ENCODE data around the gene VWA1.

The VWA1 gene

DNA sequence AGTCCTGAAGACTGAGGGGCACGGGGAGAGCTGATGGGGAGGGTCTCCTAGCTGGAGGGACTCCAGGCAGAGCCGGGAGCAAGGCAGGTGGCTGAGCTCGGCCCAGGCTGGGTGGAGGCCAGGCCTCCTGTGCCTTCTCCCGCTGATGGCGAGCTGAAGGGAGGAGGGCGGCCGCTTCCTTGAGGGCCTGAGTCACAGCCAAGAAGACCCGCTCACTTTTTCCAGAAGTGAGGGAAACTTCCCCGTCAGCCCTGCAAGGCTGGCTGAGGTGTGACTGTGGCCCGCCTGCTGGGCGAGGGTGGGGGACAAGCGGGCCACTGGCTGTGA lies 1.7 kb upstream of the VWA1 start:
- no peak for DNase-seq (ENCODE audit: low read depth, low spot score)
- CTCF ChIA-PET, result interaction anchor here (2.3 kb wide), 1 partner anchor 9 kb away, joined by 8 read pairs; no protein-coding TSS in a partner anchor
- H3K4me3 ChIP-seq (ENCODE audit: low read depth, low read length), result no peak overlapping the region
- POLR2A ChIA-PET, result no interaction called here
- TF ChIP-seq, protein P1, sequence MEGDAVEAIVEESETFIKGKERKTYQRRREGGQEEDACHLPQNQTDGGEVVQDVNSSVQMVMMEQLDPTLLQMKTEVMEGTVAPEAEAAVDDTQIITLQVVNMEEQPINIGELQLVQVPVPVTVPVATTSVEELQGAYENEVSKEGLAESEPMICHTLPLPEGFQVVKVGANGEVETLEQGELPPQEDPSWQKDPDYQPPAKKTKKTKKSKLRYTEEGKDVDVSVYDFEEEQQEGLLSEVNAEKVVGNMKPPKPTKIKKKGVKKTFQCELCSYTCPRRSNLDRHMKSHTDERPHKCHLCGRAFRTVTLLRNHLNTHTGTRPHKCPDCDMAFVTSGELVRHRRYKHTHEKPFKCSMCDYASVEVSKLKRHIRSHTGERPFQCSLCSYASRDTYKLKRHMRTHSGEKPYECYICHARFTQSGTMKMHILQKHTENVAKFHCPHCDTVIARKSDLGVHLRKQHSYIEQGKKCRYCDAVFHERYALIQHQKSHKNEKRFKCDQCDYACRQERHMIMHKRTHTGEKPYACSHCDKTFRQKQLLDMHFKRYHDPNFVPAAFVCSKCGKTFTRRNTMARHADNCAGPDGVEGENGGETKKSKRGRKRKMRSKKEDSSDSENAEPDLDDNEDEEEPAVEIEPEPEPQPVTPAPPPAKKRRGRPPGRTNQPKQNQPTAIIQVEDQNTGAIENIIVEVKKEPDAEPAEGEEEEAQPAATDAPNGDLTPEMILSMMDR (IDR thresholded peaks at IDR 0.05; ENCODE audit: insufficient read depth, low read length, missing control alignments), result no peak

DNA sequence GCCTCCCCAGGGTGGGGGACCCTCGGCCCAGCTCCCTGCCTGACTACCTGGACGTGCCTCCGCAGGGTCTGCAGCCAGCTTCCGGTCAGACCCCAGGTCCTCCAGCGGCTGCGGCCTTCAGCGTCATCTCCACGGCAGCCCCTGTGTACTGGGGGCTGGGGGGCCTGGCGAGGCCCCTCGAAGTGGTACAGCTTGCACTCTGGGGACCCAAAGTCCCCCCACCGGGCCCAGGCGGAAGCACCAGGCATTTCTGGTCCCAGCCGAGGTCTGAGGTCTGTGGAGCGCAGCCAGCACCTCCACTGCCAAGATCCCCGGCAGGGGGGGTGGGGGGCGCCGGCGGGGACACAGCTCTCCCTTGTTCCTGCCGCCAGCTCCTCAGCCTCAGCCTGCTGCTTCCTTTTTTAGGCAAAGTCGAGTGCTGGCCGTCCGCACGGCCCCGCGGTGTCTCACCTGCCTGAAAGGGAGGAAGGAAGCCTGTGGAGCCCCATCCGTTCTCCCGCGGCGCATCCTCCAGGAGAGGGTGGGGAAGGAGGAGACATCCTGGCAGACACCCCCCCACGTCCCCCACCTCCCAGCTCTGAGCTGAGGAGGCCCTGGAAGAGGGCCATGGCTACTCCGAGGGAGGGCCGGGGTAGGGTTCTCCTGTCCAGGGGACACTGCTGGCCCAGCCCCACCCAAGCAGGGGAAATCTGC lies 1.2 kb upstream of the VWA1 start:
- CTCF ChIA-PET, result interaction anchor here (2.3 kb wide), 1 partner anchor 8 kb away, joined by 8 read pairs; no protein-coding TSS in a partner anchor
- TF ChIP-seq, protein P1 (IDR thresholded peaks at IDR 0.05; ENCODE audit: insufficient read depth, low read length, missing control alignments), result no peak
- no peak for DNase-seq (ENCODE audit: low read depth, low spot score)
- H3K4me3 ChIP-seq (ENCODE audit: low read depth, low read length), result no peak overlapping the region
- POLR2A ChIA-PET, result no interaction called here

DNA sequence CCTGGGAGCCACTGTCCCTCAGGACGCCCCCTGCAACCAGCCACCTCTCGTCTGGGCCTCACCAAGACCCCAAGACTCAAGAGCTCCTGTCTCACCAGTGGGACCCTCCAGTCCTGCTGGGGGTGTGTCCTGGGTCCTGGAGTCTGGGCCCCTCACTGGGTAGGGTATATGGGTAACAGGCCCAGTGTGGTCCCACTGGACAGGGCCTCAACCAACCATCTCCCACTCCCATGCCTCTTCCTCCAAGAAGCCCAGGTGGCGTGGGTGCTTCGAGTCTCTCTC lies 725 bp upstream of the VWA1 start:
- POLR2A ChIA-PET, result no interaction called here
- TF ChIP-seq, protein P1 (IDR thresholded peaks at IDR 0.05; ENCODE audit: insufficient read depth, low read length, missing control alignments), result no peak
- H3K4me3 ChIP-seq (ENCODE audit: low read depth, low read length), result no peak overlapping the region
- DNase-seq (ENCODE audit: low read depth, low spot score), result no peak
- CTCF ChIA-PET, result no interaction called here

DNA sequence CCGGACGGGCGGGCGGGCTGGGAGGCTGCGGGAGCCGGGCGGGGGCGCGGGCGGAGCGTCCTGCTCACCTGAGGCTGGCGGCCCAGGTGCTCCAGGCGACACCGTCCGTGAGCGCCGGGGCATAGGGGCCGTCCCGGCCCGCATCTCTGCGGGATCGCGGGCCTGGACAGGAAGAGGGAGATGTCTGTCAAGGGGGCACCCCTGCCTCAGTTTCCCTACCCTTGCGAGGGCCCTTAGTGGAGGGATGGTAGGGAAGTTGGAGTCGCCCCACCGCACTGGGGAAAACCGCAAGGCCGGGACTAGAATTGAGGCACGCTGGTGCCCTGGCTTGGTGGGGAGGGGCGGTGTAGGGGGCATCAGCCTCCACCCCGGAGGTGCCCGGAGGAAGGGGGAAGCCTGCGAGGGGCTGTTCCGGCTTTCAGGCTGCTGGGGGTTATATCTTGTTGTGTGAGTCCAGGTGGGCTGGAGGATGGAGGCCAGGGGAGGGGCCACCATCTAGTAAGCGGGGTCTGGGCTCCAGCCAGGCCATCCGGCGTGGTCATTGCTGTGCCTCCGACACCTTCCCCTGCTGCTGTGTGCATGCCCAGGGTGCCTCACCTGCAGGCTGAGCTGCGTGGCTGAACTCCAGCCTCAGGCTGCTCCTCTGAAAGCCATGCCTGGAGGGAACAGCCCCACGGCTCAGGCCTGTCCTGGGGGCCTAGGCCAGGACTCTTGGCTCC lies 580 bp downstream of the VWA1 start:
- TF ChIP-seq, protein P1 (IDR thresholded peaks at IDR 0.05; ENCODE audit: insufficient read depth, low read length, missing control alignments), result no peak
- ChIA-PET CTCF (no interaction called here), POLR2A (no interaction called here)
- peak overlapping the region; percentile 53 for H3K4me3 ChIP-seq (ENCODE audit: low read depth, low read length)
- no peak for DNase-seq (ENCODE audit: low read depth, low spot score)

DNA sequence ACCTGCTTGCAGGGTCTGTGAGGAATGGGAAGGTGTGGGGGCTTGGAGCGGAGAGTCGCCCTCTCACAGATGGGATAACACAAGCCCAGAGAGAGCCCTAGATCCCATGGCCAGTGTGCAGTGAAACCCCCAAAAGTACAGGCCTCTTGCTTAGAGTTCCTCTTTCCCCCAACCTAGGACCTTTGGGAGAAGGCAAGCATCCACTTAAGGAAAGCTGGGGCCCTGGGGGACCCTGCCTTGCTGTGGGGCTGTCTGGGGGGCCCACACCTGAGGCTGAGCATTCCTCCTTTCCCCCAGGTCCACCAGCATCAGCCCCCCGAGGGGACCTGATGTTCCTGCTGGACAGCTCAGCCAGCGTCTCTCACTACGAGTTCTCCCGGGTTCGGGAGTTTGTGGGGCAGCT lies 1.1 kb downstream of the VWA1 start:
- ChIA-PET CTCF (no interaction called here), POLR2A (no interaction called here)
- TF ChIP-seq, protein P1 (IDR thresholded peaks at IDR 0.05; ENCODE audit: insufficient read depth, low read length, missing control alignments), result no peak
- H3K4me3 ChIP-seq (ENCODE audit: low read depth, low read length), result peak overlapping the region; percentile 53; the same call in 1 of the 2 replicates
- DNase-seq (ENCODE audit: low read depth, low spot score), result no peak

DNA sequence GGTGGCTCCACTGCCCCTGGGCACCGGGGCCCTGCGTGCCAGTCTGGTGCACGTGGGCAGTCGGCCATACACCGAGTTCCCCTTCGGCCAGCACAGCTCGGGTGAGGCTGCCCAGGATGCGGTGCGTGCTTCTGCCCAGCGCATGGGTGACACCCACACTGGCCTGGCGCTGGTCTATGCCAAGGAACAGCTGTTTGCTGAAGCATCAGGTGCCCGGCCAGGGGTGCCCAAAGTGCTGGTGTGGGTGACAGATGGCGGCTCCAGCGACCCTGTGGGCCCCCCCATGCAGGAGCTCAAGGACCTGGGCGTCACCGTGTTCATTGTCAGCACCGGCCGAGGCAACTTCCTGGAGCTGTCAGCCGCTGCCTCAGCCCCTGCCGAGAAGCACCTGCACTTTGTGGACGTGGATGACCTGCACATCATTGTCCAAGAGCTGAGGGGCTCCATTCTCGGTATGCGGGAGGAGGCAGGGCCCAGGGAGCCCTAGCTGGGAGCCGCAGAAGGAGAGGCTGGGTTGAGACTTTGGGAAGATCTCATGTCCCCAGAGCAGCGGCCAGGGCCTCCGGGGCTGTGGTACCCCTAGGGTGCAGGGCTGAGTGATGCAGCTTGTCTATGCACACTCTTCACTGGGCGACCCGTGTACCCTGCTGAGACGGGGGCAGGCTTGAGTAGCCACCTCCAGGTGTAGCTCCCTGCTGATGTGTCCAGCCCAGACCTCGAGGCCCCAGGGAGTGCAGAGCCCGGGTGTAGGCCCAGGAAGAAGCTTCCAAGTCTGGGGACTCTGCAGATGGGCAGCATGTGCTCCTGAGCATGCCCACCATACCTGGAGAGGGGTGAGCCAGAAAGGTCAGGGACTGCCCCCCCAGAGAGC lies 1.8 kb downstream of the VWA1 start:
- no peak for DNase-seq (ENCODE audit: low read depth, low spot score)
- H3K4me3 ChIP-seq (ENCODE audit: low read depth, low read length), result no peak overlapping the region
- ChIA-PET POLR2A (no interaction called here), CTCF (interaction anchor here (1.4 kb wide), 1 partner anchor 21 kb away, joined by 4 read pairs; no protein-coding TSS in a partner anchor)
- TF ChIP-seq, protein P1 (IDR thresholded peaks at IDR 0.05; ENCODE audit: insufficient read depth, low read length, missing control alignments), result no peak

Data from AG04449 (cell line).